ENCODE results near the gene BSPRY.

Gene BSPRY

DNA sequence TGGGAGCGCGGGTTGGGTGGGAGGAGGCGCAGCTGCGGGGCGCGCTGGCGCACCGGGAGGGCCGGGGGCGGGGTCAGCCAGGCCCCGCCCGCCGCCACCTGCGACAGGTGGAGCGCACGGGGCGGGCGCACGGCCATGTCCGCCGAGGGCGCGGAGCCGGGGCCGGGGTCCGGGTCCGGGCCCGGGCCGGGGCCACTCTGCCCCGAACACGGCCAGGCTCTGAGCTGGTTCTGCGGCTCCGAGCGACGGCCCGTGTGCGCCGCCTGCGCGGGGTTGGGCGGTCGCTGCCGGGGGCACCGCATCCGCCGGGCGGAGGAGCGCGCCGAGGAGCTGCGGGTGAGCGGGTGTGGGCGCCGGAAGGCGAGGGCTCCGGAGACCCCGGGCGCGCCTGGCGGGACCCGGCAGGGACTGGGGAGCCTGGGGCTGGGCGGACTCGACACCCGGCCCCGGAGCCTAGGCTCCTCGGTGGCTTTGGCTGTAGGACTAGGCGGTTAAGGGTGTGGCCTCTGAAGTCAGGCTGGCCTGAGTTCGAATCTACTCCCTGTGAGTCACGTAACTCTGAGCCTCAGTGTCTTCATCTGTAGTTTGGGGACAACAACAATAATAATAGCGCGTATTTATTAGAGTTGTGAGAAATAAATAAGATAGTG is at the start of gene BSPRY:
Gene BSPRY, plus strand, starts transcription at position 97 of the 650 bp plus-strand sequence. Its CDS starts 39 bp downstream, at position 136.
- H3K4me3 ChIP-seq (ENCODE audit: low read depth, low read length): no peak within 1 kb of the TSS

DNA sequence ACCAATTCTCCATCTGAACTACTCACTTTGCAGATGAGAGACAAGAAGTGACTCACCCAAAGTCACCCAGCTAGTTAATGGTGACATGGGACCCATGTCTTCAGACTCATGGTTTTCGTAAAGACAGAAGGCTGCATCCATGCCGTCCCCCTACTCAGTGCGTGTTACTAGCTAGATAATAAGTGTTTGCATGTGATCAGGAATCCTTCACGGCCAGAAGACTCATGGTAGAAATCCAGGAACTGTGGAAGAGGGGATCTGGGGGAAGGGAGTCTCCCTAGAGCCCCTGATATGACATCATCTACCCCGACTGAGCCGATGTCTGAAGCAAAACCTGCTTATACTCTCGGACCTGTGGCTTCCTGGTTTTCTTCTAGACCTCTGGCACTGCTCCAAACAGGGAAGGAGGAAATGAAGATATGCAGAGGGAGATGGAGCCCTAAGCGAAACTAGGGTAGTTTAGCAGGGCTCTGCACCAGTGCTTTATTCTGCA is 49.5 kb upstream of the BSPRY start:
- no peak overlapping the region for H3K4me3 ChIP-seq (ENCODE audit: low read depth, low read length)
- in situ Hi-C loops (cut with HindIII; ENCODE audit: low sequenced_read_pairs): no loop called here
- DNase-seq (ENCODE audit: low read depth, low spot score): no peak
- TF ChIP-seq, protein P1, sequence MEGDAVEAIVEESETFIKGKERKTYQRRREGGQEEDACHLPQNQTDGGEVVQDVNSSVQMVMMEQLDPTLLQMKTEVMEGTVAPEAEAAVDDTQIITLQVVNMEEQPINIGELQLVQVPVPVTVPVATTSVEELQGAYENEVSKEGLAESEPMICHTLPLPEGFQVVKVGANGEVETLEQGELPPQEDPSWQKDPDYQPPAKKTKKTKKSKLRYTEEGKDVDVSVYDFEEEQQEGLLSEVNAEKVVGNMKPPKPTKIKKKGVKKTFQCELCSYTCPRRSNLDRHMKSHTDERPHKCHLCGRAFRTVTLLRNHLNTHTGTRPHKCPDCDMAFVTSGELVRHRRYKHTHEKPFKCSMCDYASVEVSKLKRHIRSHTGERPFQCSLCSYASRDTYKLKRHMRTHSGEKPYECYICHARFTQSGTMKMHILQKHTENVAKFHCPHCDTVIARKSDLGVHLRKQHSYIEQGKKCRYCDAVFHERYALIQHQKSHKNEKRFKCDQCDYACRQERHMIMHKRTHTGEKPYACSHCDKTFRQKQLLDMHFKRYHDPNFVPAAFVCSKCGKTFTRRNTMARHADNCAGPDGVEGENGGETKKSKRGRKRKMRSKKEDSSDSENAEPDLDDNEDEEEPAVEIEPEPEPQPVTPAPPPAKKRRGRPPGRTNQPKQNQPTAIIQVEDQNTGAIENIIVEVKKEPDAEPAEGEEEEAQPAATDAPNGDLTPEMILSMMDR (IDR thresholded peaks at IDR 0.05; ENCODE audit: low read depth, low read length): no peak

More for the DNA sequence above, at the start of gene BSPRY:
- in situ Hi-C loops (cut with HindIII; ENCODE audit: low sequenced_read_pairs): no loop called here
- TF ChIP-seq, protein P1 (IDR thresholded peaks at IDR 0.05; ENCODE audit: low read depth, low read length): no peak
- DNase-seq (ENCODE audit: low read depth, low spot score): no peak

DNA sequence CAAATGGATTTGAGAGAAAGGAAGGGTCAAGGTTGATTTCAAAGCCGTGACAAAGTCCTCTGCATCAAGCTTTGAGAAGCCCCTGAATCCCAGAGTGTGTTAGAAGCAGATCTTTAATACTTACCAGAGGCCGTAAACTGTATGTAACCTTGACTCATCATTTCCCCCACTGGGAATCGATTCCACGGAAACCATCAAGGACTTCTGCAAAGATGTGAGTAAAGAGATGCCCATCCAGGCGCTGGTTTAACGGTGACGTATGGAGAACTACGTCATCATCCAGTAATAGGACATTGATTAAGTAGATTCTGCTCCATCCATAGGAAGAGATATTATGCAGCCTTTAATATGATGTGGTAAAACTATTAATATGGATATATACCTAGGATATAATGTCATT is 47.8 kb upstream of the BSPRY start:
- TF ChIP-seq, protein P1 (IDR thresholded peaks at IDR 0.05; ENCODE audit: low read depth, low read length): no peak
- H3K4me3 ChIP-seq (ENCODE audit: low read depth, low read length): no peak overlapping the region
- DNase-seq (ENCODE audit: low read depth, low spot score): no peak
- in situ Hi-C loops (cut with HindIII; ENCODE audit: low sequenced_read_pairs): no loop called here

DNA sequence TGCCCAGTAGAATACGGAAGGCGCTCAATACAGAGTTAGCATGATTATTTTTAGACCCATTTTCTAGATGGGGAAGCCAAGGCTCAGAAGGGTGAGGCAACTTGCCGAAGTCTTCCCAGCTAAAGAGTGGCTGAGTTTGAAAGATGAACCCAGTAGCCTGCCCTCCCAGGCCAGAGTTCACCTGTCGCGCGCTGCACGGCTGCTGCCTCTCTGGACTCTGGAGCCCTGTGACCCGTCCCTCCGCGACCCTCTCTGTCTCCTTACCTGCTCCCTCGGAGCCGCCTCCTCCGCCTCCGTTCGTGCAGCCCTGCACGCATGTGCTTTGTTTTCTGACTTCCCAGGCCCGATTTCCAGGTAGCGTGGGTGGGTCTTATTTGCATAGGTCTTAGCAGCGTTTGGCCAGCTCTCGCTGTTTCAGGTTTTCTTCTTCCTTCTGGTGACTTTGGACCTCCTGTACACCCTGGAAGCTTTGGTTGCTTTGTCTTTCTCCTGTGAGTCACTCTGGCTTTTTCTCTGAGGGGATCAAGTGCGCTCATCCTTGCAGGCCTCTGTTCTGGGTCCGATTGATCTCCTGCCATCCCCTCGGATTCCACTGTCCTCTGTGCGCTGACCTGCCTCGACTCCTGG is 46.4 kb upstream of the BSPRY start, which contains the start of gene RNF183:
Gene RNF183, minus strand, starts transcription at position 585 of the 627 bp plus-strand sequence. CDS start 5,192 bp downstream, outside the sequence.
- no peak for DNase-seq (ENCODE audit: low read depth, low spot score)
- TF ChIP-seq, protein P1 (IDR thresholded peaks at IDR 0.05; ENCODE audit: low read depth, low read length): no peak
- H3K4me3 ChIP-seq (ENCODE audit: low read depth, low read length): no peak within 1 kb of the TSS
- in situ Hi-C loops (cut with HindIII; ENCODE audit: low sequenced_read_pairs): no loop called here

DNA sequence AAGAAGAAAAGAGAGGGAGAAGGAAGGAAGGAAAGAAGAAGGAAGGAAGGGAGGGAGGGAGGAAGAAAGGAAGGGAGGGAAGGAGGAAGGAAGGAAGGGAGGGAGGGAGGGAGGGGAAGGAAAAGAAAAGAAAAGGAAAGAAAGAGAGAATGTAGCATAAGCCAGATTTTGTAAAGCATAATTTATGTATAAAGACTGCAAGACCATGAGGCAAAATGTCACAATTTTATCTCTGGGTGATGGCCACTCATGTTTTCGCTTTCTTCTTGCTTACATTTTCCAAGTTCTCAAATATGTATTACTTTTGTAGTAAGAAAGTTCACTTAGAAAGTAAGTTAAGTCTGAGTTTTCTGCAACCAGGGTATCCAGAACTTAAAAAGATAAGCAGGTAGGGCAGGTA is 42.8 kb upstream of the BSPRY start:
- TF ChIP-seq, protein P1 (IDR thresholded peaks at IDR 0.05; ENCODE audit: low read depth, low read length): no peak
- DNase-seq (ENCODE audit: low read depth, low spot score): no peak
- no peak overlapping the region for H3K4me3 ChIP-seq (ENCODE audit: low read depth, low read length)
- in situ Hi-C loops (cut with HindIII; ENCODE audit: low sequenced_read_pairs): no loop called here

DNA sequence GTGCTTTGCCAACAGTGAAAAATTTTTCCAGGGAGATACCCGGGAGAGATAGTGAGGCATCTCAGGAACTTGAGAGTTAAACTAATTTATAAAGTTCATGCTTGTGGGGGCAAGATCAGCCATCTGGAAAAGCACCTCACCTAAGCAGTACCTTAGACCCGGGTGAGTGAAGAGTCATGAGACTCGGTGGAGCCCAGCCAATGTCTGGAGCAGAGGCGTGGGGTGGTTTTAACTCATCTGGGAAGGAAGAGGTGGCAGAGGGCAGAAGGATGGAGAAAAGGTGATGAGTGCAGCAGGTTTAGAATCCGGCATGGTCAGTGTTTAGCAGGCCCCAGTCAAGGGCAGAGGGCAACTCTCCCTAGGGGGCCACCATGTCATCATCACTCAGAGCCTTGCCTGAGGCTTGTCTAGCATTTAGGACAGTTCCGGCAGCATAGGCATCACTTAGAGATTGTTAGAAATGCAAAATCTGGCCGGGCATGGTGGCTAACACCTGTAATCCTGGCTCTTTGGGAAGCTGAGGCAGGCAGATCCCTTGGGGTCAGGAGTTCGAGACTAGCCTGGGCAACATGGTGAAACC is 41.9 kb upstream of the BSPRY start:
- in situ Hi-C loops (cut with HindIII; ENCODE audit: low sequenced_read_pairs): no loop called here
- TF ChIP-seq, protein P1 (IDR thresholded peaks at IDR 0.05; ENCODE audit: low read depth, low read length): no peak
- no peak for DNase-seq (ENCODE audit: low read depth, low spot score)
- H3K4me3 ChIP-seq (ENCODE audit: low read depth, low read length): no peak overlapping the region

Measured in astrocyte of the spinal cord (primary cell).